ACC112 (cell line): ENCODE measurements around the gene TMEM255B.
"Not testable (repeated sequence)": the region's sequence is repeated elsewhere in the genome, so short reads cannot be mapped to it uniquely, and the experiment has no call there.

Source experiments
- H2AFZ ChIP-seq: fragments of 200-600 bp; sonication (generic); one replicate; pipeline ENCODE4 v1.6.0; 2017; ENCODE audit warnings: antibody characterized with exemption, low read length; ENCODE audit not compliant: unreplicated experiment
- H3K27ac ChIP-seq: fragments of 200-600 bp; sonication (generic); 2 replicates; pipeline ENCODE4 v1.5.1; 2014; ENCODE audit warnings: low read depth, mild to moderate bottlenecking, antibody characterized with exemption, low read length, moderate library complexity
- H3K27me3 ChIP-seq: fragments of 200-600 bp; sonication (generic); 2 replicates; pipeline ENCODE4 v1.6.1; 2014; ENCODE audit warnings: mild to moderate bottlenecking, antibody characterized with exemption, low read length, moderate library complexity, mixed read lengths; ENCODE audit not compliant: insufficient read depth
- H3K36me3 ChIP-seq: fragments of 200-600 bp; sonication (generic); 2 replicates; pipeline ENCODE4 v1.6.1; 2016; ENCODE audit warnings: mild to moderate bottlenecking, antibody characterized with exemption, low read length, moderate library complexity, mixed read lengths; ENCODE audit not compliant: insufficient read depth
- H3K4me1 ChIP-seq: fragments of 200-600 bp; sonication (generic); one replicate; pipeline ENCODE4 v1.6.1; 2016; ENCODE audit warnings: low read length, mixed read lengths; ENCODE audit not compliant: insufficient read depth, unreplicated experiment, control insufficient read depth
- H3K4me3 ChIP-seq: fragments of 200-600 bp; sonication (generic); 2 replicates; pipeline ENCODE4 v1.5.1; 2014; ENCODE audit warnings: mild to moderate bottlenecking, low read depth, low read length
- H3K79me2 ChIP-seq: fragments of 200-600 bp; sonication (generic); one replicate; pipeline ENCODE4 v1.6.0; 2016; ENCODE audit warnings: low read length; ENCODE audit not compliant: control insufficient read depth, unreplicated experiment, insufficient read depth

The TMEM255B gene

GRCh38 chr13:113822956-113823744 lies 64.1 kb downstream of the TMEM255B start:
- no peaks in the 10 kb centered on the region for H3K79me2 ChIP-seq
- no peaks in the 10 kb centered on the region for H3K36me3 ChIP-seq
- H2AFZ ChIP-seq = no peak overlapping the region
- H3K4me1 ChIP-seq = peaks cover 22% of the 10 kb centered on the region
- no peaks in the 10 kb centered on the region for H3K27me3 ChIP-seq
- no peak overlapping the region for H3K27ac ChIP-seq
- H3K4me3 ChIP-seq = no peak overlapping the region

- Histone ChIP-seq H2AFZ (no peak overlapping the region), H3K27ac (no peak overlapping the region), H3K4me1 (peaks cover 22% of the 10 kb centered on the region), H3K36me3 (no peaks in the 10 kb centered on the region), H3K4me3 (no peak overlapping the region), H3K79me2 (no peaks in the 10 kb centered on the region), H3K27me3 (no peaks in the 10 kb centered on the region)
Observed at GRCh38 chr13:113823771-113824170, 64.7 kb downstream of the TMEM255B start.

GRCh38 chr13:113825841-113826240 lies 66.8 kb downstream of the TMEM255B start:
- Histone ChIP-seq H3K36me3 (no peaks in the 10 kb centered on the region), H3K27ac (no peak overlapping the region)

GRCh38 chr13:113826446-113826845 lies 67.4 kb downstream of the TMEM255B start:
- not testable (repeated sequence) for H3K27me3 ChIP-seq, H2AFZ ChIP-seq, H3K27ac ChIP-seq, H3K79me2 ChIP-seq, H3K36me3 ChIP-seq, H3K4me3 ChIP-seq
- peaks cover 11% of the 10 kb centered on the region for H3K4me1 ChIP-seq

More at GRCh38 chr13:113825841-113826240, 66.8 kb downstream of the TMEM255B start:
- Histone ChIP-seq H2AFZ (no peak overlapping the region), H3K27me3 (no peaks in the 10 kb centered on the region), H3K4me3 (no peak overlapping the region), H3K4me1 (peaks cover 12% of the 10 kb centered on the region), H3K79me2 (no peaks in the 10 kb centered on the region)

- peaks cover 5% of the 10 kb centered on the region for H3K4me1 ChIP-seq
- no peaks in the 10 kb centered on the region for H3K36me3 ChIP-seq
Observed at GRCh38 chr13:113827021-113827420, 68.0 kb downstream of the TMEM255B start.

GRCh38 chr13:113828282-113828825 lies 69.3 kb downstream of the TMEM255B start:
- no peaks in the 10 kb centered on the region for H3K36me3 ChIP-seq

More at GRCh38 chr13:113827021-113827420, 68.0 kb downstream of the TMEM255B start:
- Histone ChIP-seq H2AFZ (no peak overlapping the region), H3K79me2 (no peaks in the 10 kb centered on the region), H3K27me3 (no peaks in the 10 kb centered on the region), H3K4me3 (no peak overlapping the region), H3K27ac (no peak overlapping the region)

GRCh38 chr13:113830426-113830950 lies 71.5 kb downstream of the TMEM255B start:
- H3K4me3 ChIP-seq, H3K27me3 ChIP-seq, H3K36me3 ChIP-seq, H3K27ac ChIP-seq, H2AFZ ChIP-seq, H3K4me1 ChIP-seq, H3K79me2 ChIP-seq: not testable (repeated sequence)

More at GRCh38 chr13:113828282-113828825, 69.3 kb downstream of the TMEM255B start:
- H3K27ac ChIP-seq = no peak overlapping the region
- H3K79me2 ChIP-seq = no peaks in the 10 kb centered on the region
- H2AFZ ChIP-seq = no peak overlapping the region
- no peak overlapping the region for H3K4me3 ChIP-seq
- no peaks in the 10 kb centered on the region for H3K27me3 ChIP-seq
- H3K4me1 ChIP-seq = peaks cover 5% of the 10 kb centered on the region

GRCh38 chr13:113831061-113831460 lies 72.0 kb downstream of the TMEM255B start:
- Histone ChIP-seq H3K27me3 (no peaks in the 10 kb centered on the region), H3K4me1 (peaks cover 5% of the 10 kb centered on the region), H2AFZ (no peak overlapping the region), H3K4me3 (no peak overlapping the region), H3K27ac (no peak overlapping the region), H3K79me2 (no peaks in the 10 kb centered on the region), H3K36me3 (no peaks in the 10 kb centered on the region)

GRCh38 chr13:113832205-113832604 lies 73.2 kb downstream of the TMEM255B start:
- H3K36me3 ChIP-seq = no peaks in the 10 kb centered on the region
- no peak overlapping the region for H2AFZ ChIP-seq
- H3K79me2 ChIP-seq = no peaks in the 10 kb centered on the region
- H3K4me1 ChIP-seq = peaks cover 10% of the 10 kb centered on the region
- no peak overlapping the region for H3K27ac ChIP-seq
- no peaks in the 10 kb centered on the region for H3K27me3 ChIP-seq
- no peak overlapping the region for H3K4me3 ChIP-seq

GRCh38 chr13:113832631-113833030 lies 73.6 kb downstream of the TMEM255B start:
- Histone ChIP-seq H2AFZ (no peak overlapping the region), H3K4me1 (peaks cover 14% of the 10 kb centered on the region), H3K27me3 (no peaks in the 10 kb centered on the region), H3K36me3 (no peaks in the 10 kb centered on the region), H3K4me3 (no peak overlapping the region), H3K79me2 (no peaks in the 10 kb centered on the region), H3K27ac (no peak overlapping the region)
